HG03558 (cell line): ENCODE data around the gene SSX2B.
"Not testable (repeated sequence)": the region's sequence is repeated elsewhere in the genome, so short reads cannot be mapped to it uniquely, and the experiment has no call there.

Experiments
- ATAC-seq: cut with Tn5 transposase; IDR thresholded peaks from one replicate; pipeline ENCODE4 v1.9.1; 2021; ENCODE audit warnings: moderate number of reproducible peaks; ENCODE audit not compliant: unreplicated experiment; ENCODE audit errors: extremely low read depth

The SSX2B gene

GRCh38 chrX:52750952-52751351 lies at the start of gene SSX2B:
Gene SSX2B, plus strand, starts transcription at chrX:52751252. Its CDS starts 1,429 bp downstream, at chrX:52752681.
- not testable (repeated sequence) for ATAC-seq

DNA sequence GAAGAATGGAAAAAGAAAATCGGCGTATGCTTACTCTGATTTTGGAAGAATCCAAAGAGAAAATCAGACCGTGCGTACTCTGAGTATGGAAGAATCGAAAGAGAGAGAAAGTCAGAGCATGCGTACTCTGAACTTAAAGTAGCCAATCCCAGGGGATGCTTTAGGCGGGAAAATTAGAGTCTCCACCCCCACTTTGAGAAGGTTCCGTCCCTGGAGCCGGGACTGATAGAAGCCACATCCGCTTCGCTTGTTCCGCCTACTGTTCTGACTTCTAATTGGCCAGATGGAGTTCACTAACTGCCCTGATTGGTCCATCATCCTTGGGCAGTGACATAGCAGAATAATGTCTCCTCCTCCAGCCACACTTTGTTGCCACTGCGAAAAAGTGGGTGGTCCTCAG lies 44.0 kb upstream of the SSX2B start, which contains the start of gene SSX2:
TSS of gene SSX2 (minus strand) at position 101 of the 400 bp plus-strand sequence. CDS start 1,429 bp downstream, outside the sequence.
- not testable (repeated sequence) for ATAC-seq

DNA sequence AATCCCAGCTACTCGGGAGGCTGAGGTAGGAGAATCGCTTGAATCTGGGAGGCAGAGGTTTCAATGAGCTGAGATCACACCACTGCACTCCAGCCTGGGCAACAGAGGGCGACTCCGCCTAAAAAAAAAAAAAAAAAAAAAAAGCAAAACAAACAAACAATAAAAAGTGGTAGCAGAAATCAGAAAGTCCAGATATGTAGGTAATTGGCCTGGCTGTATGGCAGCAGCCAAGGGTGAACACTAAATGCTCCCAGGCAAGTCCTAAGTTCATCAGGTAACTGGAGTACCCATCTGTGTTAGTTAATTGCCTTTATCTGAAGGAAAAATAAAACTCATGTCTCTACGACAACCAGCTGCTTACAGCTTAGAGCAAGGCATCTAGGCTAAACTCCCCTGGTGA lies 14.9 kb downstream of the SSX2B start:
- ATAC-seq, result not testable (repeated sequence)

- not testable (repeated sequence) for ATAC-seq
Measured at GRCh38 chrX:52773504-52773903, 22.5 kb downstream of the SSX2B start.

DNA sequence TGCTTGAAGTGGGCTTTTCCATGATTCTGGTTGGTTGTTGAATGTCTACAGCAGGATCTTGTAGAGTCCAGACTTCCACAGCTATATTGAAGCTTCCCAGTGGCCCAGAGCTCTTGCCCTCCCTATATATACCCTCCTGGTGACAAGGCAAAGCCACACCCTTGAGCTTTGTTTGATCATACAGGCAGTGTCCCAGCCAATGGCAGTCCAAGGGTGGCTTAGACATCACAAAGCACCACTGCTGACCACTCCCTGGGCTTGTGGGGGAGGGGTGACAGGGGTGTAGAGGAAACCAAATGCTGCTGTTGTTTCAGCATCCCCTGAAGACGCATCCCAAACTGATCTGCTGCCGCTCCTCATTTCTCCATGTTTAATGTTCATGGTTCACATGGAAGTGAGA lies 46.3 kb downstream of the SSX2B start, which contains the start of gene SPANXN5:
TSS of gene SPANXN5 (minus strand) at position 101 of the 400 bp plus-strand sequence. CDS start at position 22, 79 bp downstream.
- ATAC-seq, result not testable (repeated sequence)

- not testable (repeated sequence) for ATAC-seq
Measured at GRCh38 chrX:52804876-52805275, 53.8 kb downstream of the SSX2B start.
